Stomach (tissue), 9 donors: Measurements from ENCODE around the gene SCAF8. TPM values are rescaled to one million over a fixed set of nuclear protein-coding genes. Genes with fewer than 3 reads are reported as not detected.

Experiments
- DNase-seq, 2 donors: peaks; one replicate each; pipeline versions ENCODE4 v3.0.0 to v3.0.0-alpha.2; 2013 to 2019
- H3K27ac ChIP-seq, 5 donors: fragments of 200-600 bp in 4 of 5; sonication (generic) in 4 of 5; one replicate each; pipeline ENCODE4 v1.5.1; 2013 to 2019; ENCODE audit warnings: mild to moderate bottlenecking in 1 of 5, moderate library complexity in 1 of 5
- H3K27me3 ChIP-seq, 3 donors: fragments of 200-600 bp; sonication (generic); one replicate each; pipeline ENCODE4 v1.5.1; 2017 to 2019; ENCODE audit warnings: mixed run types in 1 of 3
- H3K36me3 ChIP-seq, 4 donors: fragments of 200-600 bp; sonication (generic); 1 replicate in 3 of 4; 2 replicates in 1 of 4; pipeline ENCODE4 v1.5.1; 2016 to 2019
- H3K4me1 ChIP-seq, 4 donors: fragments of 200-600 bp; sonication (generic); one replicate each; pipeline ENCODE4 v1.5.1; 2016 to 2019
- H3K4me3 ChIP-seq, 4 donors: fragments of 200-600 bp; sonication (generic) in 3 of 4; one replicate each; pipeline ENCODE4 v1.5.1; 2016 to 2019; ENCODE audit warnings: mild to moderate bottlenecking in 1 of 4
- H3K9me3 ChIP-seq, 4 donors: fragments of 200-600 bp; sonication (generic); one replicate each; pipeline ENCODE4 v1.5.1; 2016 to 2019
- EP300 ChIP-seq: sonication (generic); formaldehyde crosslinking; IDR thresholded peaks from one replicate; pipeline ENCODE4 v1.6.1; 2017; ENCODE audit warnings: antibody characterized with exemption
- POLR2A ChIP-seq, 4 donors: fragments of 450-650 bp; IDR thresholded peaks; one replicate each; pipeline ENCODE4 v1.6.1; 2016; ENCODE audit warnings: antibody characterized with exemption in 4 of 4, control low read depth in 2 of 4, mild to moderate bottlenecking in 1 of 4, moderate library complexity in 1 of 4
- POLR2AphosphoS5 ChIP-seq, 3 donors: sonication (generic); formaldehyde crosslinking; IDR thresholded peaks; one replicate each; pipeline ENCODE4 v1.6.1; 2016; ENCODE audit warnings: antibody characterized with exemption in 3 of 3
- WGBS, 5 donors: extraction: QIAGEN DNeasy Blood & Tissue Kit in 3 of 5; methylation state at CpG; one replicate each; pipeline versions ENCODE4 v1.1.5 to v1.1.7; 2013 to 2018; 5-methylcytosine and 5-hydroxymethylcytosine counted together
- intact Hi-C: fragments of 100-400 bp; cut with DNase I; formaldehyde crosslinking; loops from one replicate; pipeline ENCODE4 v1.15.1; 2023; ENCODE audit warnings: low total_unique reads
- polyA plus RNA-seq, 3 donors: library from polyadenylated mRNA; stranded (reverse); fragments of 200-250 nt; gene quantifications; one replicate each; pipeline ENCODE4 v1.2.3, GENCODE V29; 2013
- total RNA-seq, 5 donors: library from RNA; depleted of rRNA; stranded (reverse); fragments of >200 nt; gene quantifications; one replicate each; pipeline versions ENCODE4 v1.1.0 to v1.2.3, GENCODE V29; 2014 to 2016
- TF ChIP-seq, protein P1 (sequence below), 7 experiments: fragments of 450-650 bp in 4 of 7; fragments of 200-600 bp in 3 of 7; sonication (generic) in 3 of 7; IDR thresholded peaks; one replicate each; pipeline ENCODE4 v1.5.1; 2016 to 2019; ENCODE audit warnings: antibody characterized with exemption in 7 of 7, control low read depth in 2 of 7, mild to moderate bottlenecking in 1 of 7
- donor health status: healthy with polysubstance abuse.
- donor health status: Bipolar disorder and iron deficiency.
- donor health status: healthy.

SCAF8 gene
- total and polyA plus RNA-seq, 8 donors = 6.6 to 62.5 (median 15.4) TPM

DNA sequence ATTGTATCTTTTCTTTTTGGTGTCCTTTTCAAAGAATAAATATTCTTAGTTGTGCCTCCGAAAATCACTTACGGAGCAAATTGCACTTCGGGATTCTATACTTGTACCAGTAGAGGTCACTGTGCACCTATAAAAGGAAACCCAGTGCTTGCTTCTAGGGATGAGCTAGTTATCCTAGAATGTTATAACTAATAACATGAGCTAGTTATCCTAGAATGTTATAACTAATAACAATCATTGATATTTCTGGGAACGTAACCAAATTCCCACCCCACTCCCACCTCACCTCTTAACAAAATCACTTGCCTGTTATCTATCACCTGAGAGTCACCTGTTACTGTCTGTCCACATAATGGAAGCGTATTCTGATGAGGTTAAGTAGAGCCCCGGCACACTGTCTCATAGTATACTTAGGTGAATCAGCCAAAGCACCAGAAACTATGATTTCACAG, 135.0 kb downstream of the SCAF8 start:
- H3K9me3 ChIP-seq = no peaks in the 10 kb centered on the region
- no peak overlapping the region for H3K27ac ChIP-seq
- H3K27me3 ChIP-seq = no peaks in the 10 kb centered on the region
- WGBS, 5 donors = 32 to 44% (median 41%) methylated on average over 6 of the region's 6 CpGs
- TF ChIP-seq, protein P1, sequence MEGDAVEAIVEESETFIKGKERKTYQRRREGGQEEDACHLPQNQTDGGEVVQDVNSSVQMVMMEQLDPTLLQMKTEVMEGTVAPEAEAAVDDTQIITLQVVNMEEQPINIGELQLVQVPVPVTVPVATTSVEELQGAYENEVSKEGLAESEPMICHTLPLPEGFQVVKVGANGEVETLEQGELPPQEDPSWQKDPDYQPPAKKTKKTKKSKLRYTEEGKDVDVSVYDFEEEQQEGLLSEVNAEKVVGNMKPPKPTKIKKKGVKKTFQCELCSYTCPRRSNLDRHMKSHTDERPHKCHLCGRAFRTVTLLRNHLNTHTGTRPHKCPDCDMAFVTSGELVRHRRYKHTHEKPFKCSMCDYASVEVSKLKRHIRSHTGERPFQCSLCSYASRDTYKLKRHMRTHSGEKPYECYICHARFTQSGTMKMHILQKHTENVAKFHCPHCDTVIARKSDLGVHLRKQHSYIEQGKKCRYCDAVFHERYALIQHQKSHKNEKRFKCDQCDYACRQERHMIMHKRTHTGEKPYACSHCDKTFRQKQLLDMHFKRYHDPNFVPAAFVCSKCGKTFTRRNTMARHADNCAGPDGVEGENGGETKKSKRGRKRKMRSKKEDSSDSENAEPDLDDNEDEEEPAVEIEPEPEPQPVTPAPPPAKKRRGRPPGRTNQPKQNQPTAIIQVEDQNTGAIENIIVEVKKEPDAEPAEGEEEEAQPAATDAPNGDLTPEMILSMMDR (IDR thresholded peaks at IDR 0.05) = peak in 4 of 7 experiments; percentile 35 to 55 (median 49)
- TF ChIP-seq POLR2AphosphoS5 (IDR thresholded peaks at IDR 0.05) (no peak), POLR2A (IDR thresholded peaks at IDR 0.05) (no peak)
- peaks cover 0 to 6% (median 0%) of the 10 kb centered on the region in 4 donors for H3K36me3 ChIP-seq
- intact Hi-C loops = no loop called here
- DNase-seq = peak in 1 of 2 donors; percentile 80
- H3K4me3 ChIP-seq = no peak overlapping the region
- peaks cover 0 to 10% (median 8%) of the 10 kb centered on the region in 4 donors for H3K4me1 ChIP-seq

GRCh38 chr6:154872542-154873114, 139.4 kb downstream of the SCAF8 start:
- whole genome bisulfite sequencing, 5 donors = 86 to 93% (median 89%) methylated on average over 8 of the region's 8 CpGs
- Histone ChIP-seq H3K27me3 (no peaks in the 10 kb centered on the region), H3K9me3 (no peaks in the 10 kb centered on the region), H3K4me1 (peaks cover 0 to 7% (median 0%) of the 10 kb centered on the region in 4 donors), H3K27ac (no peak overlapping the region), H3K4me3 (no peak overlapping the region), H3K36me3 (no peaks in the 10 kb centered on the region)
- no peak for TF ChIP-seq EP300
- TF ChIP-seq, protein P1 (IDR thresholded peaks at IDR 0.05) = no peak
- TF ChIP-seq POLR2A (IDR thresholded peaks at IDR 0.05) = no peak
- TF ChIP-seq POLR2AphosphoS5 (IDR thresholded peaks at IDR 0.05) = no peak
- no peak for DNase-seq
- intact Hi-C loops = no loop called here

- H3K27ac ChIP-seq = no peak overlapping the region
- no peak for DNase-seq
- no peaks in the 10 kb centered on the region for H3K27me3 ChIP-seq
- H3K4me1 ChIP-seq = peaks cover 0 to 7% (median 0%) of the 10 kb centered on the region in 4 donors
- no peak overlapping the region for H3K4me3 ChIP-seq
- no peaks in the 10 kb centered on the region for H3K36me3 ChIP-seq
- TF ChIP-seq EP300 (no peak), POLR2A (IDR thresholded peaks at IDR 0.05) (no peak), POLR2AphosphoS5 (IDR thresholded peaks at IDR 0.05) (no peak)
- TF ChIP-seq, protein P1 (IDR thresholded peaks at IDR 0.05) = no peak
- intact Hi-C loops = no loop called here
- 91 to 95% (median 93%) methylated on average over 4 of the region's 4 CpGs for WGBS, 5 donors
- no peaks in the 10 kb centered on the region for H3K9me3 ChIP-seq
Observed at GRCh38 chr6:154873546-154873945, 140.3 kb downstream of the SCAF8 start.

GRCh38 chr6:154874773-154875592, 141.8 kb downstream of the SCAF8 start:
- DNase-seq = no peak
- intact Hi-C loops = no loop called here

More at GRCh38 chr6:154874773-154875592, 141.8 kb downstream of the SCAF8 start:
- no peak for TF ChIP-seq POLR2A (IDR thresholded peaks at IDR 0.05)
- TF ChIP-seq POLR2AphosphoS5 (IDR thresholded peaks at IDR 0.05) = no peak
- no peak for TF ChIP-seq EP300
- Histone ChIP-seq H3K27me3 (no peaks in the 10 kb centered on the region), H3K4me1 (peaks cover 0 to 7% (median 0%) of the 10 kb centered on the region in 4 donors), H3K9me3 (no peaks in the 10 kb centered on the region), H3K27ac (no peak overlapping the region), H3K36me3 (peaks cover 0 to 5% (median 0%) of the 10 kb centered on the region in 4 donors), H3K4me3 (no peak overlapping the region)
- WGBS, 5 donors = 71 to 77% (median 74%) methylated on average over 10 of the region's 10 CpGs
